C4-2B (cell line): Measurements from ENCODE around the gene CPE.

Source experiments
- H3K27ac ChIP-seq: fragments of 450-650 bp; 2 replicates; pipeline ENCODE4 v1.5.1; 2017
- ZFX ChIP-seq: fragments of 450-650 bp; IDR thresholded peaks from 2 replicates; pipeline ENCODE4 v1.6.1; 2017
- TF ChIP-seq, protein P1 (sequence below): fragments of 450-650 bp; conservative IDR thresholded peaks from 2 replicates; pipeline ENCODE4 v1.5.1; 2017; ENCODE audit warnings: mild to moderate bottlenecking

CPE gene

DNA sequence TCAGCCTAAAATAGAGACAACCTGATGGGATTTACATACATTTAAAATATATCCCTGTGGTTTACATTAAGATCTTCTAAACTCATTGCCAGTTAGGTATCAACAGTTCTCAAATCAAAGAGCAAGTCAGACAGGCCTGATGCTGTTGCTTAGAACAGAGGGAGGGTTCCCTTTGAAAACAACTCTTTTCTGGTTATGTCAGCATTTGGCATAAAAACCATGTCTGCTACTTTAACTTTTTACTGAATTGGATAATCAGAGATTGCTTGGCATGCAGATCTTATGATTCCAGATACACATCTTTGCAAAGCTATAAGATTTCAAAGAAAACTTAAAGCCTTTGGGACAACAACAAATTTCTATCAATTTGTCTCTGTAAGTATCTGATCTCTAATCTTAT lies 140.8 kb downstream of the CPE start:
- H3K27ac ChIP-seq, result no peak overlapping the region
- TF ChIP-seq, protein P1, sequence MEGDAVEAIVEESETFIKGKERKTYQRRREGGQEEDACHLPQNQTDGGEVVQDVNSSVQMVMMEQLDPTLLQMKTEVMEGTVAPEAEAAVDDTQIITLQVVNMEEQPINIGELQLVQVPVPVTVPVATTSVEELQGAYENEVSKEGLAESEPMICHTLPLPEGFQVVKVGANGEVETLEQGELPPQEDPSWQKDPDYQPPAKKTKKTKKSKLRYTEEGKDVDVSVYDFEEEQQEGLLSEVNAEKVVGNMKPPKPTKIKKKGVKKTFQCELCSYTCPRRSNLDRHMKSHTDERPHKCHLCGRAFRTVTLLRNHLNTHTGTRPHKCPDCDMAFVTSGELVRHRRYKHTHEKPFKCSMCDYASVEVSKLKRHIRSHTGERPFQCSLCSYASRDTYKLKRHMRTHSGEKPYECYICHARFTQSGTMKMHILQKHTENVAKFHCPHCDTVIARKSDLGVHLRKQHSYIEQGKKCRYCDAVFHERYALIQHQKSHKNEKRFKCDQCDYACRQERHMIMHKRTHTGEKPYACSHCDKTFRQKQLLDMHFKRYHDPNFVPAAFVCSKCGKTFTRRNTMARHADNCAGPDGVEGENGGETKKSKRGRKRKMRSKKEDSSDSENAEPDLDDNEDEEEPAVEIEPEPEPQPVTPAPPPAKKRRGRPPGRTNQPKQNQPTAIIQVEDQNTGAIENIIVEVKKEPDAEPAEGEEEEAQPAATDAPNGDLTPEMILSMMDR, result no peak
- no peak for TF ChIP-seq ZFX

DNA sequence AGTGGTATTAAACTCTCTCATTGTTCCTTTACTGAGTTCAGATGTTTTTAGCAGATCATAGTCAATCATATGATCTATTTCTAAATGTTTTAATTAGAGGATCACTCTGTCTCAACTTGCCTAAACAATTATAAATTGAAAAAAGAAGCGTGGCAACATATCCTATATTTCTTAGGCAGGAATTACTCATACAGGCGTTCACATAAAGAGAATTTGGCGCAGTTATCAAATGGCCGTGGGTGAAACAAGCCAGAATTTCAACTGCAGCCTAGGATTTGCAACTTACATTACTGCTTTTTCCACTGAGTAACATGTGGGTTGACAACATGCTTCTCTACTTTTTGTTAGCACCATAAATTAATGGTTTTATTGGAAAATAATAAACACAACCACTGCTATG lies 141.3 kb downstream of the CPE start:
- H3K27ac ChIP-seq, result no peak overlapping the region
- TF ChIP-seq, protein P1, result no peak
- TF ChIP-seq ZFX, result no peak

DNA sequence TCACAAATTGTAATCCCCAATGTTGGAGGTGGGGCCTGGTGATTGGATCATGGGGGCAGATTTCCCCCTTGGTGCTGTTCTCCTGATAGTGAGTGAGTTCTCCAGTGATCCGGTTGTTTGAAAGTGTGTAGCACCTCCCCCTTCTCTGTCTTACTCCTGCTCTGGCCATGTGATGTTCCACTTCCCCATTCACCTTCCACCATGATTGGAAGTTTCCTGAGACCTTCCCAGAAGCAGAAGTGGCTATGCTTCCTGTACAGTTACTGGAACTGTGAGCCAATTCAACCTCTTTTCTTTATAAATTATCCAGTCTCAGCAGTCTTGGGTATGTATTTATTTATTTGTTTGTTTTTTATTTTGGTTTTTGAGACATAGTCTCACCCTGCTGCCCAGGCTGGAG lies 143.2 kb downstream of the CPE start:
- TF ChIP-seq, protein P1, result no peak
- TF ChIP-seq ZFX, result no peak

DNA sequence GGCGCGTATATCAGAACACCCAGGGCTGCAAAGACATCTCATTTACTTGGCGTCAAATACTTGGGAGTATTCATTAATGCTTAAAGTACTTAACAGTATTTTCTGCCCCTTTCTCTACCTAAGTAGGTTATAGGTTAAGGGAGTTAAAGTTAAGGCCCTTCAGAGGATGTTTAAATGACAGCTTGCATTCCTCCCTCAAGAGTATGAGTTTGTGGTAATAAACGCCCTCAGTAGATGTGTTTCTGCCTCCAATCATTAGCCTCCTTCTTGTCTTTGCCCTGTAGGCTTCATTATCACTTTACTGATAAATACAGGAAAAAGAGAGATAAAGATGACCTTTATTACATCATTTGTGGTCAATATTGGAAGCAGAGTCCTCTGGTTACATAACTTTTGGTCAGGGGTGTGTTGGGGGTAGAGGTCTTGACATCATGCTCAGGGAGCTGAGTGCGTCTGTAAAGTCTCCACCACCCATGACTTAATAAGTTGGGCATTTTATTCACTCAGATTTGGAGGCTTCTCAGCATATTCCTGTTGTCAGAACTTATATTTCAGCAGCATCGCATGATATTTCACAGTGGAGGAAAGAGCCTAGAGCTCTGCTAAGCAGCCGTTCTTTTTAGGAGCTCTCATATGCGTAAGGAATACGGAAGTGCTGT lies 145.9 kb downstream of the CPE start:
- TF ChIP-seq, protein P1, result no peak
- no peak for TF ChIP-seq ZFX
- H3K27ac ChIP-seq, result no peak overlapping the region

More for the DNA sequence above, 143.2 kb downstream of the CPE start:
- no peak overlapping the region for H3K27ac ChIP-seq

DNA sequence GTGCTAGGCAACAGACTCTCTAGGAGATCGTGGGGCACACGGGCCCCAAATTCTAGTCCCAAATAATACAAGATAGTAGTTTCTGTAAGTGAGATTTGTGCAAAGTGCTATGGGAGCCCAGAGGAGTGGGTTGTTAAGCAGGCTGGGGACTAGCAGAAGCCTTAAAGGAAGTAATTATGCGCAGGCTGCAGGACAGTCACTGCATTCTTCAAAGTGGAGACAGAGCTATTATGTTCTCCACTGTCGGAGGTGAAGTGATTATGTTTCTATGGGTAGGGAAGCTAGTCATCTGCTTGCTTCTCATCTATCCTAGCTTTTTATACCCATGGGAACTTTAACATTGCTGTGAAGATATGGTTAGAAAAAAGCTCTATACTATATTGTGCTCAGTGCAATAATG lies 154.2 kb downstream of the CPE start:
- no peak overlapping the region for H3K27ac ChIP-seq
- TF ChIP-seq, protein P1, result no peak
- TF ChIP-seq ZFX, result no peak

DNA sequence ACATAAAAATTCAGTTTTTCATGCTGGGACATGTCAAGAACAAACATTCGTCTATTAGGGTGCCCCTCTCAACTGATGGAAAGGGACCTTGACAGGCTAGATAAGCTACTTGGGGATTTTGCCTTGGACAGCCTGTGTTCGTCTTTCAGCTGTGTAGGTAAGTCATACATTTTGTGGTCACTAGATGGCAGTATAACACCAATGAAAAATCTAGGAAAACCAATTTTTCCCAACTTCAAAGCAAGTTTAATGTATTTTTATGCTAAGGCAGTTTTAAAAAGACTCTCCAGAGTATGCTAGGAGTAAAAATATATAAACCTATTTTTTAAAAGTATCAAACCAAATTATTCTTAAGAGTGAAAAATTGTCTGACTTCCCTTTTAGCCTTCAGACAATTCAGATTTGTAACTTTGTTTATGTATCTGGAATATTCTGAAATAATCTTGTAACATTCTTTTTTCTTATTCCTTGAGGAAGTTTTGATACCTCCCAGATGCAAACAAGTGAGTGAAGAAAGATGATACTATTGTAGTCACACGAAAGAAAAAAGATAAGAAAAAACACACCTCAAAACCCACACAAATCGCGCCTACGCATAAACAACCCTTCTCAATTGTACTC lies 158.3 kb downstream of the CPE start:
- TF ChIP-seq ZFX, result no peak
- TF ChIP-seq, protein P1, result peak; percentile 66
- H3K27ac ChIP-seq, result no peak overlapping the region

DNA sequence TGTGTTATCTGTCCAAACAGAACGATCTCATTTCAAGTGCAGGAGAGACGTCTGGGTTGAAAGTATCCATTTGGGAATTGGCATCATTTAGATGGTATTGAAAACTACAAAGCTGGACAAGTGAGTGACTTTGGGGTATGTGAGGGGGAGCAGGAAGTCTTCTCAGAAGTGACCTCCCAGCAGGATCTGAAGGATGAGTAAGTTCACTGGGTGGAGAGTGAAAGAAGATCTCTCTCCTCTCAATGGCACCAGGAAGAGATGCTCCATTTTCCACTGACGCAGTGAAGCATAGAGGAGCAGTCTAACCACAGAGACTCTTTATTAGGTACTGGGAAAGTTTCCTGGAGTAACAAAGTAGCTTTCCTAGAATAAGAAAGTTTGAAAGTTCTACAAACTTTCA lies 161.0 kb downstream of the CPE start:
- TF ChIP-seq ZFX, result no peak
- H3K27ac ChIP-seq, result no peak overlapping the region
